Epithelial cell of proximal tubule (primary cell): Measurements from ENCODE around the gene RTKN. TPM values are rescaled to one million over a fixed set of nuclear protein-coding genes. Genes with fewer than 3 reads are reported as not detected.
A peak's percentile ranks its signal among the peaks of the same experiment; 100 is the strongest.

Source experiments
- DNase-seq: peaks from one replicate; pipeline ENCODE4 v3.0.0-alpha.2; 2011; ENCODE audit warnings: low read depth
- H3K4me3 ChIP-seq: 2 replicates; pipeline ENCODE4 v1.5.1; 2011; ENCODE audit warnings: low read depth, mild to moderate bottlenecking, low read length
- total RNA-seq: library from RNA; depleted of rRNA; stranded (reverse); fragments of >200 nt; gene quantifications from 2 replicates; pipeline ENCODE4 v1.2.3, GENCODE V29; 2015
- TF ChIP-seq, protein P1 (sequence below): conservative IDR thresholded peaks from 2 replicates; pipeline ENCODE4 v1.5.1; 2012; ENCODE audit warnings: low read depth, mild to moderate bottlenecking, low read length

Gene RTKN
- total RNA-seq, 1 donor from 2014 or later: 85.3 TPM

DNA sequence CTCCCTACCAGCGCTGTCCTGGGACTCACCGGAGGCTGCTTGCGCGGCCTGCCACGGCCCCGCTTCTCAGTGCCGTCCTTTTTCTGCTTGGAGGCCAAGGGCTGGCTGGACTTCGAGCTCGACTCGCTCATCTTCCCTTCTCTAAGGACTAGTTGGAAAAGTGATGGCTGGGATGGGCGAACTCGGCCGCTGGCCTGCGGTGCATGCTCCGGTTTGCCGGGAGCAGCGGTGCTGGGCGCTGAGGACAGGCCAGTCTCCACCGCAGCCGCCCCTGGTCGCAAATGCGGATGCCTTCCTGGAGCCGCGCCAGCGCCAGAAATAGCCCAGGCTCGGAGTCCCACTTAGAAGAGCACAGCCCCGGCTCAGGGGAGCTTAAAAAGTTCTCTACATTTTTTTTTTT is 23.4 kb downstream of the RTKN start:
- TF ChIP-seq, protein P1, sequence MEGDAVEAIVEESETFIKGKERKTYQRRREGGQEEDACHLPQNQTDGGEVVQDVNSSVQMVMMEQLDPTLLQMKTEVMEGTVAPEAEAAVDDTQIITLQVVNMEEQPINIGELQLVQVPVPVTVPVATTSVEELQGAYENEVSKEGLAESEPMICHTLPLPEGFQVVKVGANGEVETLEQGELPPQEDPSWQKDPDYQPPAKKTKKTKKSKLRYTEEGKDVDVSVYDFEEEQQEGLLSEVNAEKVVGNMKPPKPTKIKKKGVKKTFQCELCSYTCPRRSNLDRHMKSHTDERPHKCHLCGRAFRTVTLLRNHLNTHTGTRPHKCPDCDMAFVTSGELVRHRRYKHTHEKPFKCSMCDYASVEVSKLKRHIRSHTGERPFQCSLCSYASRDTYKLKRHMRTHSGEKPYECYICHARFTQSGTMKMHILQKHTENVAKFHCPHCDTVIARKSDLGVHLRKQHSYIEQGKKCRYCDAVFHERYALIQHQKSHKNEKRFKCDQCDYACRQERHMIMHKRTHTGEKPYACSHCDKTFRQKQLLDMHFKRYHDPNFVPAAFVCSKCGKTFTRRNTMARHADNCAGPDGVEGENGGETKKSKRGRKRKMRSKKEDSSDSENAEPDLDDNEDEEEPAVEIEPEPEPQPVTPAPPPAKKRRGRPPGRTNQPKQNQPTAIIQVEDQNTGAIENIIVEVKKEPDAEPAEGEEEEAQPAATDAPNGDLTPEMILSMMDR: no peak
- no peak for DNase-seq
- no peak overlapping the region for H3K4me3 ChIP-seq

DNA sequence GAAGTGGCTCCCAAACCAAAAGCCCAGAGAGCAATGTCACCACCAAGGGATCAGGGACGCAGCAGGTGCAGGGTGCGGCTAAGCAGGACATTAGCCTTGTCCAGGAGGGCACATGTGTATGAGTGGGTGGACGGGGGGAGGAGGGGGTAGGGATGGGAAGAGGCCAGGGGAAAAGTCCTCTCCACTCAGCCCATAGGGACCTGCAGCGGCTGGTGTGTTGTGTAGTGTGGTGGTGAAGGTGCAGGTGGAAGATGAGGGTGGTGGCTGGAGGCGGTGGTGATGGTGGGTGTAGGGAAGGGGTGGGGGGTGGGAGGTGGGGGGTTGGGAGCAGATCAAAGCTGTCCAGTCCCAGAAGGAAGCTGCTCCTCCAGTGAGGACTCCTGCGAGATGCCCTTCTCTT is 24.0 kb downstream of the RTKN start:
- H3K4me3 ChIP-seq: no peak overlapping the region
- TF ChIP-seq, protein P1: no peak
- no peak for DNase-seq

DNA sequence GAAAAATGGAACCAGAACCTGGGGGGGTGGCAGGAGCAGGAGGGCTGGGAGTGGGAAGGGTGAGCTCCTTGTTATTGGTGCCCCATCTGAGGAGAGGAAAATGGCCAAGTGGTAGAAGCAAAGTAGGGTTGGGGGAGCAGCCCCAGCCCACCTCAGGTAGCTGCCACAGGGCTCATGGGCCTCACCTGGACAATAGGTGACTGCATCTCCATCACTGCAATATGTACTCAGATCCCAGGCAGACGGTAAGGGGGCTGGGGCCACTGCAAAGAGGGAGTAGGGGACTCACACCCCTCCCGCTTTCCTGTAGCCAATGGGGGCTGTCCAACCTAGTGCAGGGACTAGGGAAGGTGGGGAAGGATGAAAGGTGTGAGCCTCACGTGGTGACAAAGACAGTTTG is 24.5 kb downstream of the RTKN start:
- no peak for DNase-seq
- TF ChIP-seq, protein P1: no peak
- no peak overlapping the region for H3K4me3 ChIP-seq

DNA sequence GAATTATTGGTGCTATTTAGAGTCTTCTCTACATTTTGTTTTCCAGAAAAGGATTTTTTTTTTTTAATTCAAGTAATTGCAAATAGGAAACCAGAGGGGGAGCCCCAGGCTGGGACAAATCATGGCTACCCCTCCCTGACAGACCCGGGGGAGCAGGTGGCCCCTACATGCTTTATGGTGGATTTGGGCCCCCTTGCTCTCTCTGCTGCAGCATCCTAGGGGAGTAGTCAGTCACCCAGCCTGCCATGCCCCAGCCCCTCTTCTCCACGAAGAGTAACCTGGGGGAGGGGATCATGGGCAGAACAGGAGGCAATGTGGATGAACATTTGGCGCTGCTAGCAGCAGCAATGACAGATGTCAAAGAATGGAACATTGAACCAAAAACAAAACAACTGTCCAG is 25.0 kb downstream of the RTKN start:
- DNase-seq: no peak
- TF ChIP-seq, protein P1: peak; percentile 19
- H3K4me3 ChIP-seq: no peak overlapping the region

DNA sequence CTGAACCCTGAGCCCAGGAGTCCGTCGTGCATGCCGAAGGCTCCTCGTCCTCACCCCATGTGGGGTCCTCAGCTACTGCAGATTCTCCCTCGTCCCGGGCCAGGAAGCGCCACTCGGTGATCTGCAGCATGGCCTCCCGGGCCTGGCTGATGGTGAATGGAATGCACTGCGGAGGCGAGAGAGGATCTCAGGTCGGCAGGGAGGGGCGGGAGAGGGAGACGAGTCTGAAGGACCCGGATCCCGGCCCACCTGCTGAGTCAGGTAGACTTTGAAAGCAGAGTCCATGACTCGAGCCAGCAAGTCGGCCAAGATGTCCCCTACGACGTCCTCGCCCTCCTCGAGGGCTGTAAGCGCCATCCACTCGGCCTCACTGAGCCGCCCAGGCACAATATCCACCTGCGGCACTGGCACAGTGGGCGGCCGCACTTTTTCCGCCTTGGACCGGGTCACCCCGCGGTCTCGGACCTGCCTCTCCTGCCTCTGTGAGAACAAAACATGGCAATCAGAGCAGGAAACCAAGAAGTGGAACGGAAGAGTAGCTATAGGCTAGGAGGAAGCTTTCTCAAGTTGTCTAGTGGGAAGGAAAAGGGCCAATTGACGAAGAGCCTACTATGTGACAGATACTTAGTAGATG is 25.9 kb downstream of the RTKN start:
- TF ChIP-seq, protein P1: no peak
- H3K4me3 ChIP-seq: peak overlapping the region; percentile 64
- no peak for DNase-seq

DNA sequence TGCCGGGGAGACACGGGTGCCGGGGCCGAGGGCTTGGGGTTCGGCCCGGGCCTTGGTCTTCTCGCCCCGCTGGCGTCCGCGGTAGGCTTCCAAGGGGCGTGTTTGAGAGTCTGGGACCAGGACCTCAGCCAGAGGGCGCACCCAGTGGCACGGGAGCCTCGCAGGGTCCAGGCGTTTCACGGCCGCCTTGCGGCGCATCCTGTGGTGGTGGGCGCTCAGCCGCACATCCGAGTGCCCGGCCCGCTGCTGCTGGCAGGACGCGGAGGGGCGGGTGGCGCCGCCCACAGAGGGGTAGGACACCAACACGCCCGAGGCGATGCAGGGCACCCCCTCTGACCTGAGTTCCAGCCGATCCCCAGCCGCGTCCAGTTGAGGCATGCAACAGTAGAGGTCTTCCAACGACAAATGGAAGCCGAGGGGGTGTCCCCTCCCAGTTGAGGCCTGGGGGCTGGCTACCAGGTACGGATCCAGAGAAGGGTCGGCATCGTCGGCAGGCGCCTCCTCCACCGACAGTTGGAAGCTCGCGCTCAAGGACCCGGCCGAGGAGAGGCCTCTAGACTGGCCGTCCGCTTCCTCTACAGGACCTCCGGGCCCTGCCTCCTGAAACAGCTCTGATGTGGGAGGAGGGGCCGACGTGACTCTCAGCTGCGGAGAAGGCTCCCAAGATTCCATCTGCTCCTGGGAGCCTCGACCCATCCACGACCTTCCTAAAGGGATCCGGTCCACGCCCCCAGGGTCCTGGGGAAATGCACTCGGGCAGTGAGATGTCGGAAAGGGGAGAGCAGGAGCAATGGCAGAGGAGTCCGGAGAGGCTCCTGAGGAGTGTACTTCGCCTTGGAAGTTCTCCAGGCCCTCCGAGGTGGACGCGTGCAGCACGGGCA is 26.6 kb downstream of the RTKN start:
- no peak for DNase-seq
- peak overlapping the region; percentile 64 for H3K4me3 ChIP-seq

More for the DNA sequence above, 26.6 kb downstream of the RTKN start:
- TF ChIP-seq, protein P1: peak; percentile 32
